Endothelial cell of umbilical vein (primary cell): ENCODE measurements around the gene PRR3. TPM values are rescaled to one million over a fixed set of nuclear protein-coding genes. Genes with fewer than 3 reads are reported as not detected.

Source experiments
- BruUV-seq: library from RNA; stranded (reverse); fragments of 400-500 nt; replicated peaks from 2 replicates; lab custom pipeline; 2021; lab: Mats Ljungman, UMichigan
- CTCF ChIA-PET: fragments of 300-600, 350-600 bp; sonication (Branson Sonifier 250); formaldehyde crosslinking; loops from one replicate; lab custom pipeline; 2021; ENCODE audit warnings: antibody characterized with exemption, inconsistent platforms; lab: Charles Lee
- POLR2A ChIA-PET: fragments of 300-600, 350-600 bp; sonication (Branson Sonifier 250); formaldehyde crosslinking; loops from one replicate; lab custom pipeline; 2021; ENCODE audit warnings: antibody characterized with exemption, inconsistent platforms; lab: Charles Lee
- DNase-seq: peaks from one replicate; pipeline ENCODE4 v3.0.0-alpha.2; 2011; ENCODE audit warnings: low read depth, low spot score
- FAIRE-seq: peaks from 2 replicates; lab custom pipeline; 2011; peaks lifted over from hg19 to GRCh38; lab: Jason Lieb, UNC
- H2AFZ ChIP-seq: 2 replicates; pipeline ENCODE4 v1.6.0; 2012; ENCODE audit warnings: low read depth, low read length, control low read depth, inconsistent platforms
- H3K27ac ChIP-seq: 2 replicates; pipeline ENCODE4 v1.5.1; 2011; ENCODE audit warnings: low read depth, mild to moderate bottlenecking, control low read depth, low read length, moderate library complexity; ENCODE audit not compliant: insufficient read depth
- H3K27me3 ChIP-seq, 2 experiments: 2 replicates each; pipeline versions ENCODE4 v1.6.0 to v1.6.1; 2011; ENCODE audit warnings: low read length in 2 of 2, mixed read lengths in 1 of 2; ENCODE audit not compliant: control insufficient read depth in 2 of 2, insufficient read depth in 2 of 2
- H3K36me3 ChIP-seq, 2 experiments: 2 replicates in 1 of 2; 3 replicates in 1 of 2; pipeline ENCODE4 v1.5.1; 2011; ENCODE audit warnings: low read length in 2 of 2, mild to moderate bottlenecking in 1 of 2, moderate library complexity in 1 of 2; ENCODE audit not compliant: control insufficient read depth in 2 of 2, insufficient read depth in 2 of 2; ENCODE audit errors: extremely low read depth in 1 of 2
- H3K4me1 ChIP-seq: 3 replicates; pipeline ENCODE4 v1.5.1; 2011; ENCODE audit warnings: mild to moderate bottlenecking, low read length; ENCODE audit not compliant: control insufficient read depth, insufficient read depth; ENCODE audit errors: extremely low read depth
- H3K4me2 ChIP-seq: 2 replicates; pipeline ENCODE4 v1.6.1; 2011; ENCODE audit warnings: low read length, control low read depth, mixed read lengths; ENCODE audit not compliant: insufficient read depth
- H3K4me3 ChIP-seq, 3 experiments: fragments of 200-600 bp in 1 of 3; sonication (generic), shearing (Covaris generic) in 1 of 3; replicated peaks in 1 of 3; 2 replicates each; pipeline ENCODE4 v1.5.1; 2011 to 2016; ENCODE audit warnings: control low read depth in 3 of 3, low read length in 3 of 3, mild to moderate bottlenecking in 2 of 3, inconsistent platforms in 1 of 3, low read depth in 1 of 3, moderate library complexity in 1 of 3; ENCODE audit not compliant: insufficient read depth in 1 of 3
- H3K79me2 ChIP-seq: 2 replicates; pipeline ENCODE4 v1.6.0; 2012; ENCODE audit warnings: low read length, inconsistent platforms; ENCODE audit not compliant: control insufficient read depth, insufficient read depth
- H3K9ac ChIP-seq: replicated peaks from 2 replicates; pipeline ENCODE3; 2011; ENCODE audit warnings: low read length, control low read depth; ENCODE audit not compliant: insufficient read depth; ENCODE audit errors: extremely low read depth
- H3K9me1 ChIP-seq: replicated peaks from 3 replicates; pipeline ENCODE4 v1.6.0; 2011; ENCODE audit warnings: mild to moderate bottlenecking, low read length; ENCODE audit not compliant: control insufficient read depth, insufficient read depth; ENCODE audit errors: extremely low read depth
- H3K9me3 ChIP-seq: replicated peaks from 2 replicates; pipeline ENCODE4 v1.5.1; 2012; ENCODE audit warnings: low read length, inconsistent platforms; ENCODE audit not compliant: control insufficient read depth, insufficient read depth
- H4K20me1 ChIP-seq: replicated peaks from 2 replicates; pipeline ENCODE3; 2011; ENCODE audit warnings: mild to moderate bottlenecking, low read length; ENCODE audit not compliant: control insufficient read depth, insufficient read depth; ENCODE audit errors: extremely low read depth
- EZH2 ChIP-seq: IDR thresholded peaks from 2 replicates; pipeline ENCODE4 v1.6.1; 2012; ENCODE audit warnings: borderline replicate concordance, low read depth, mild to moderate bottlenecking, moderate library complexity, low read length, inconsistent platforms; ENCODE audit not compliant: severe bottlenecking
- FOS ChIP-seq: IDR thresholded peaks from 2 replicates; pipeline ENCODE4 v1.6.1; 2011; ENCODE audit warnings: mild to moderate bottlenecking, low read length, moderate library complexity, borderline replicate concordance; ENCODE audit not compliant: insufficient read depth
- GATA2 ChIP-seq: IDR thresholded peaks from 2 replicates; pipeline ENCODE4 v1.7.0; 2011; ENCODE audit warnings: low read depth, mild to moderate bottlenecking, moderate library complexity, mixed read lengths, low read length; ENCODE audit not compliant: insufficient read length, insufficient read depth
- JUN ChIP-seq: IDR thresholded peaks from 2 replicates; pipeline ENCODE4 v1.6.1; 2011; ENCODE audit warnings: borderline replicate concordance, low read depth; ENCODE audit not compliant: insufficient read length, insufficient read depth
- MYC ChIP-seq: IDR thresholded peaks from one replicate; pipeline ENCODE4 v1.6.1; 2011; ENCODE audit warnings: mild to moderate bottlenecking, low read depth, low read length
- POLR2A ChIP-seq: IDR thresholded peaks from 2 replicates; pipeline ENCODE4 v1.6.1; 2012; ENCODE audit warnings: low read depth, mild to moderate bottlenecking, control low read depth, low read length
- POLR2AphosphoS5 ChIP-seq: IDR thresholded peaks from 2 replicates; pipeline ENCODE4 v1.6.1; 2012; ENCODE audit warnings: low read depth, mild to moderate bottlenecking, control low read depth, low read length, moderate library complexity; ENCODE audit not compliant: insufficient read depth
- dilution Hi-C: fragments of 300-500 bp; cut with MboI; formaldehyde crosslinking; loops from one replicate; pipeline ENCODE4 v1.15.0; 2019; ENCODE audit warnings: low sequenced_read_pairs; ENCODE audit not compliant: extremely low pct_ligation_motif_present
- intact Hi-C: fragments of 100-400 bp; cut with micrococcal nuclease; formaldehyde crosslinking; loops from one replicate; pipeline ENCODE4 v1.10.0; 2022
- polyA plus RNA-seq, 4 experiments: library from polyadenylated mRNA; depleted of rRNA in 3 of 4; stranded (reverse) in 3 of 4; unstranded in 1 of 4; fragments of >200 nt; gene quantifications; 2 replicates each; pipeline versions ENCODE4 v1.2.1 to v1.2.3, GENCODE V29; 2011 to 2012; ENCODE audit warnings: missing spikeins in 1 of 4
- total RNA-seq: library from RNA; stranded (reverse); gene quantifications from 2 replicates; pipeline ENCODE4 v1.2.3, GENCODE V29; 2021
- TF ChIP-seq, protein P1 (sequence below): IDR thresholded peaks from 2 replicates; pipeline ENCODE4 v1.6.1; 2011; ENCODE audit not compliant: insufficient read depth, insufficient read length
- TF ChIP-seq, protein P2 (sequence below), 2 donors: IDR thresholded peaks; 1 replicate in 1 of 2; 2 replicates in 1 of 2; pipeline ENCODE4 v1.5.1; 2011; ENCODE audit warnings: low read length in 2 of 2, mild to moderate bottlenecking in 2 of 2, moderate library complexity in 2 of 2, control low read depth in 1 of 2, inconsistent platforms in 1 of 2, low read depth in 1 of 2; ENCODE audit not compliant: insufficient read depth in 1 of 2; ENCODE audit errors: extremely low read depth in 1 of 2

PRR3 gene
- total and polyA plus RNA-seq, 2 donors (not counting 3 experiments of a cell fraction or from before 2014, with no cell fraction given) = 10.6 to 22.3 TPM

DNA sequence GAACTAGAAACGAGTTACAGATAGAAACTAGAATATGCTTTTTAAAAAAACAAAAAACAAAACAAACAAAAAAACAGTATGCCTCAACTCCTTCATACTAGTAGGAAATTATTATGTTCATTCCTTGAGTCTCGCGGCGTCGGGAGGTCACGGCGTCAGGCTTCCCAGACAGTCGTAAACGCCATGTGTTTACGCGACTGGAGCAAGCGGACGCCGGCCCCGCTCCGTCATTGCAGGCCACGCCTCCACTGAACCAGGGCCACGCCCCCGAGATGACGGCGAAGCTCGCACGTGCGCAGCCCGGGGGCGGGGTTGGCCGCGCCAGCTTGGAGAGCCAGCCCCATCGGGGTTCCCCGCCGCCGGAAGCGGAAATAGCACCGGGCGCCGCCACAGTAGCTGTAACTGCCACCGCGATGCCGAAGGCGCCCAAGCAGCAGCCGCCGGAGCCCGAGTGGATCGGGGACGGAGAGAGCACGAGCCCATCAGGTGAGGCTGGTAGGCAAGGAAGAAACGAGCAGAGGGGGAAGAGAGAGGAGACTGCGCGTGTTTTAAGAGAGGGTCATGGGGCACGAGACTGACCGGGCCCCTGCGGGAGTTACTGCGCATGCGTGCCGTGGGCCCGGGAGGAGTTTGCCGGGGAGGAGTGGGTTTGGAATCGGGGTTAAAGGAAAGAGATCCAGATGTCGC, 14.1 kb downstream of the PRR3 start, which contains the start of gene ABCF1:
Gene ABCF1 (plus strand): TSS at position 368 of the 687 bp plus-strand sequence. CDS start 46 bp downstream, at position 414.
- BruUV-seq = no TSS peak
- TF ChIP-seq FOS (no peak), MYC (no peak), POLR2AphosphoS5 (peak; percentile 96)
- TF ChIP-seq, protein P1, sequence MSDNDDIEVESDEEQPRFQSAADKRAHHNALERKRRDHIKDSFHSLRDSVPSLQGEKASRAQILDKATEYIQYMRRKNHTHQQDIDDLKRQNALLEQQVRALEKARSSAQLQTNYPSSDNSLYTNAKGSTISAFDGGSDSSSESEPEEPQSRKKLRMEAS = peak; percentile 96
- peak within 1 kb of the TSS; percentile 57 to 86 (median 76) for H3K4me3 ChIP-seq
- CTCF ChIA-PET = interaction anchor here (0.6 to 2.7 kb wide), 12 partner anchors 9 to 160 kb away, joined by 3 to 17 read pairs (median 6); partner anchors contain the start of genes DHX16 and PRR3
- peak within 1 kb of the TSS; percentile 93 for H2AFZ ChIP-seq
- no peaks in the 10 kb centered on the region for H3K27me3 ChIP-seq
- no peaks in the 10 kb centered on the region for H3K9me1 ChIP-seq
- no peaks in the 10 kb centered on the region for H4K20me1 ChIP-seq
- H3K9me3 ChIP-seq = no peaks in the 10 kb centered on the region
- no peaks in the 10 kb centered on the region for H3K36me3 ChIP-seq
- POLR2A ChIA-PET = interaction anchor here (0.9 to 1.9 kb wide), 3 partner anchors 14 to 44 kb away, joined by 4 to 9 read pairs (median 6); partner anchors contain the start of genes GNL1 and PRR3
- H3K4me1 ChIP-seq = peaks cover 18% of the 10 kb centered on the region
- H3K9ac ChIP-seq = peak within 1 kb of the TSS; percentile 90
- peak; percentile 99 for DNase-seq
- H3K4me2 ChIP-seq = peak within 1 kb of the TSS; percentile 87
- FAIRE-seq = peak; percentile 95
- intact Hi-C loops (loop anchor here (1.0 kb wide), 4 partner anchors 15 to 88 kb away; partner anchors contain the start of genes GNL1, MRPS18B and PPP1R10), dilution Hi-C loops (no loop called here)
- peak within 1 kb of the TSS; percentile 86 for H3K27ac ChIP-seq
- H3K79me2 ChIP-seq = peaks cover 41% of the 10 kb centered on the region

DNA sequence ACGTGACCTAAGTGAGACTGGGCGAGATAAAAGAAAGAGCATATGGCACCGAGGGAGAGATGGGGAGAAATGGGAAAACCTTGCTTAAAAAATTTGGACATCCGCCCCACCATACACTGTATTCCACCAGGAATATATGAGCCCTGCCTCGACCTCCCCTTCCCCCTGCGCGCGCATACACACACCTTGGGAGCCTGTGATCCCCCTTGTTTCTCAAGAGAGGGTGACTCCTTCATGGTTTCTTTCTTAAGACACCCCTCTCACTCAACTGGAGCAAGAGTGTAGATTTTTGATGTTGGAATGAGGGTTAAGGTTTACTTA, 14.6 kb downstream of the PRR3 start:
- Histone ChIP-seq H3K4me2 (peak overlapping the region; percentile 87), H3K36me3 (no peaks in the 10 kb centered on the region), H3K9me1 (no peaks in the 10 kb centered on the region), H3K27me3 (no peaks in the 10 kb centered on the region), H2AFZ (peak overlapping the region; percentile 79), H3K27ac (peak overlapping the region; percentile 86), H3K4me3 (peak overlapping the region; percentile 57 to 86 (median 68)), H3K9me3 (no peaks in the 10 kb centered on the region), H3K4me1 (peaks cover 18% of the 10 kb centered on the region), H3K9ac (peak overlapping the region; percentile 90), H4K20me1 (no peaks in the 10 kb centered on the region), H3K79me2 (peaks cover 43% of the 10 kb centered on the region)
- no peak for DNase-seq
- dilution Hi-C loops (no loop called here), intact Hi-C loops (loop anchor here (1.0 kb wide), 4 partner anchors 15 to 88 kb away; partner anchors contain the start of genes GNL1, MRPS18B and PPP1R10)
- TSS peak; percentile 69 for BruUV-seq
- ChIA-PET CTCF (interaction anchor here (0.6 to 2.7 kb wide), 12 partner anchors 10 to 159 kb away, joined by 3 to 17 read pairs (median 6); partner anchors contain the start of genes DHX16 and PRR3), POLR2A (interaction anchor here (0.9 to 1.9 kb wide), 3 partner anchors 15 to 43 kb away, joined by 4 to 9 read pairs (median 6); partner anchors contain the start of genes GNL1 and PRR3)
- FAIRE-seq = no peak
- TF ChIP-seq EZH2 = no peak
- no peak for TF ChIP-seq POLR2AphosphoS5
- TF ChIP-seq MYC = no peak
- no peak for TF ChIP-seq FOS
- TF ChIP-seq, protein P2, sequence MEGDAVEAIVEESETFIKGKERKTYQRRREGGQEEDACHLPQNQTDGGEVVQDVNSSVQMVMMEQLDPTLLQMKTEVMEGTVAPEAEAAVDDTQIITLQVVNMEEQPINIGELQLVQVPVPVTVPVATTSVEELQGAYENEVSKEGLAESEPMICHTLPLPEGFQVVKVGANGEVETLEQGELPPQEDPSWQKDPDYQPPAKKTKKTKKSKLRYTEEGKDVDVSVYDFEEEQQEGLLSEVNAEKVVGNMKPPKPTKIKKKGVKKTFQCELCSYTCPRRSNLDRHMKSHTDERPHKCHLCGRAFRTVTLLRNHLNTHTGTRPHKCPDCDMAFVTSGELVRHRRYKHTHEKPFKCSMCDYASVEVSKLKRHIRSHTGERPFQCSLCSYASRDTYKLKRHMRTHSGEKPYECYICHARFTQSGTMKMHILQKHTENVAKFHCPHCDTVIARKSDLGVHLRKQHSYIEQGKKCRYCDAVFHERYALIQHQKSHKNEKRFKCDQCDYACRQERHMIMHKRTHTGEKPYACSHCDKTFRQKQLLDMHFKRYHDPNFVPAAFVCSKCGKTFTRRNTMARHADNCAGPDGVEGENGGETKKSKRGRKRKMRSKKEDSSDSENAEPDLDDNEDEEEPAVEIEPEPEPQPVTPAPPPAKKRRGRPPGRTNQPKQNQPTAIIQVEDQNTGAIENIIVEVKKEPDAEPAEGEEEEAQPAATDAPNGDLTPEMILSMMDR (IDR thresholded peaks at IDR 0.05; ENCODE audit: extremely low read depth in 1 of 2, insufficient read depth in 1 of 2, low read depth in 1 of 2, low read length in 2 of 2) = no peak
- TF ChIP-seq GATA2 = no peak
- TF ChIP-seq JUN = no peak
- TF ChIP-seq, protein P1 = no peak
- no peak for TF ChIP-seq POLR2A
